OCI-LY3 (cell line): ENCODE measurements around the gene GSK3B.

Experiments used
- H2AFZ ChIP-seq: fragments of 200-600, 300-600 bp; shearing (Covaris generic); 2 replicates; pipeline ENCODE4 v1.6.0; 2014; ENCODE audit warnings: antibody characterized with exemption, low read depth, low read length
- H3K27ac ChIP-seq: fragments of 200-600, 300-600 bp; sonication (generic); 2 replicates; pipeline ENCODE4 v1.5.1; 2014; ENCODE audit warnings: mild to moderate bottlenecking, low read length, moderate library complexity, mixed read lengths
- H3K27me3 ChIP-seq: fragments of 200-600, 300-600 bp; sonication (generic); 2 replicates; pipeline ENCODE4 v1.6.1; 2014; ENCODE audit warnings: low read depth, low read length, mixed read lengths
- H3K36me3 ChIP-seq: fragments of 200-600, 300-600 bp; sonication (generic); replicated peaks from 2 replicates; pipeline ENCODE3; 2014; ENCODE audit warnings: low read depth, low read length, mixed read lengths
- H3K4me1 ChIP-seq: fragments of 300-600, 200-600 bp; sonication (generic); 2 replicates; pipeline ENCODE4 v1.6.1; 2014; ENCODE audit warnings: low read length, mixed read lengths
- H3K4me2 ChIP-seq: fragments of 200-600, 300-600 bp; sonication (generic); 2 replicates; pipeline ENCODE4 v1.6.1; 2014; ENCODE audit warnings: low read length, mixed read lengths
- H3K4me3 ChIP-seq: fragments of 300-600, 200-600 bp; sonication (generic); 2 replicates; pipeline ENCODE4 v1.5.1; 2014; ENCODE audit warnings: antibody characterized with exemption, mild to moderate bottlenecking, low read length, moderate library complexity
- H3K79me2 ChIP-seq: fragments of 300-600, 200-600 bp; shearing (Covaris generic); 2 replicates; pipeline ENCODE4 v1.6.1; 2014; ENCODE audit warnings: mild to moderate bottlenecking, low read length, mixed read lengths
- H3K9ac ChIP-seq: fragments of 300-600, 200-600 bp; shearing (Covaris generic); 2 replicates; pipeline ENCODE4 v1.6.0; 2014; ENCODE audit warnings: mild to moderate bottlenecking, low read length, moderate library complexity
- H3K9me3 ChIP-seq: fragments of 200-600, 300-600 bp; shearing (Covaris generic); 2 replicates; pipeline ENCODE4 v1.6.1; 2014; ENCODE audit warnings: low read length, mixed read lengths; ENCODE audit not compliant: insufficient read depth
- H4K20me1 ChIP-seq: fragments of 200-600, 300-600 bp; sonication (generic); 2 replicates; pipeline ENCODE4 v1.6.1; 2016; ENCODE audit warnings: low read length, mixed read lengths; ENCODE audit not compliant: insufficient read depth
- CTCF ChIP-seq: fragments of 200-600, 300-600 bp; sonication (generic); IDR thresholded peaks from 2 replicates; pipeline ENCODE4 v1.5.1; 2014; ENCODE audit warnings: antibody characterized with exemption, low read length, low read depth
- EZH2phosphoT487 ChIP-seq: fragments of 200-600 bp; shearing (Covaris generic); IDR thresholded peaks from 2 replicates; pipeline ENCODE4 v1.6.1; 2018; ENCODE audit warnings: antibody characterized with exemption, mixed run types, low read depth

GSK3B gene

GRCh38 chr3:120139140-120139539 is 44.9 kb upstream of the GSK3B start:
- TF ChIP-seq CTCF (no peak), EZH2phosphoT487 (no peak)
- no peaks in the 10 kb centered on the region for H3K4me1 ChIP-seq
- H3K4me2 ChIP-seq = no peak overlapping the region
- H3K9me3 ChIP-seq = no peaks in the 10 kb centered on the region
- no peak overlapping the region for H3K9ac ChIP-seq
- no peak overlapping the region for H3K4me3 ChIP-seq
- no peaks in the 10 kb centered on the region for H4K20me1 ChIP-seq
- no peaks in the 10 kb centered on the region for H3K36me3 ChIP-seq
- H3K79me2 ChIP-seq = no peaks in the 10 kb centered on the region
- H2AFZ ChIP-seq = no peak overlapping the region
- H3K27ac ChIP-seq = no peak overlapping the region
- no peaks in the 10 kb centered on the region for H3K27me3 ChIP-seq

GRCh38 chr3:120137548-120137947 is 43.3 kb upstream of the GSK3B start:
- Histone ChIP-seq H4K20me1 (no peaks in the 10 kb centered on the region), H3K27ac (no peak overlapping the region), H3K79me2 (no peaks in the 10 kb centered on the region), H3K4me1 (no peaks in the 10 kb centered on the region), H3K4me3 (no peak overlapping the region), H2AFZ (no peak overlapping the region), H3K27me3 (no peaks in the 10 kb centered on the region), H3K36me3 (no peaks in the 10 kb centered on the region), H3K4me2 (no peak overlapping the region), H3K9ac (no peak overlapping the region), H3K9me3 (no peaks in the 10 kb centered on the region)
- TF ChIP-seq CTCF (no peak), EZH2phosphoT487 (no peak)

GRCh38 chr3:120130656-120131055 is 36.4 kb upstream of the GSK3B start:
- Histone ChIP-seq H4K20me1 (no peaks in the 10 kb centered on the region), H3K9me3 (no peaks in the 10 kb centered on the region), H3K4me2 (no peak overlapping the region), H2AFZ (no peak overlapping the region), H3K4me3 (no peak overlapping the region), H3K36me3 (no peaks in the 10 kb centered on the region), H3K9ac (no peak overlapping the region), H3K27ac (no peak overlapping the region), H3K79me2 (no peaks in the 10 kb centered on the region), H3K4me1 (no peaks in the 10 kb centered on the region), H3K27me3 (no peaks in the 10 kb centered on the region)
- TF ChIP-seq CTCF (no peak), EZH2phosphoT487 (no peak)

GRCh38 chr3:120129718-120130513 is 35.7 kb upstream of the GSK3B start:
- TF ChIP-seq CTCF (no peak), EZH2phosphoT487 (no peak)
- H3K27me3 ChIP-seq = no peaks in the 10 kb centered on the region

More at GRCh38 chr3:120129718-120130513, 35.7 kb upstream of the GSK3B start:
- Histone ChIP-seq H4K20me1 (no peaks in the 10 kb centered on the region), H3K4me2 (no peak overlapping the region), H2AFZ (no peak overlapping the region), H3K36me3 (no peaks in the 10 kb centered on the region), H3K9me3 (no peaks in the 10 kb centered on the region), H3K4me1 (no peaks in the 10 kb centered on the region), H3K27ac (no peak overlapping the region), H3K4me3 (no peak overlapping the region), H3K9ac (no peak overlapping the region), H3K79me2 (no peaks in the 10 kb centered on the region)
